Fibroblast of upper back skin (primary cell): ENCODE measurements around the gene AP1S3.
"Not testable (repeated sequence)": the region's sequence is repeated elsewhere in the genome, so short reads cannot be mapped to it uniquely, and the experiment has no call there.

ENCODE experiments used
- DNase-seq: peaks from one replicate; pipeline ENCODE4 v3.0.0-alpha.2; 2013

Gene AP1S3

DNA sequence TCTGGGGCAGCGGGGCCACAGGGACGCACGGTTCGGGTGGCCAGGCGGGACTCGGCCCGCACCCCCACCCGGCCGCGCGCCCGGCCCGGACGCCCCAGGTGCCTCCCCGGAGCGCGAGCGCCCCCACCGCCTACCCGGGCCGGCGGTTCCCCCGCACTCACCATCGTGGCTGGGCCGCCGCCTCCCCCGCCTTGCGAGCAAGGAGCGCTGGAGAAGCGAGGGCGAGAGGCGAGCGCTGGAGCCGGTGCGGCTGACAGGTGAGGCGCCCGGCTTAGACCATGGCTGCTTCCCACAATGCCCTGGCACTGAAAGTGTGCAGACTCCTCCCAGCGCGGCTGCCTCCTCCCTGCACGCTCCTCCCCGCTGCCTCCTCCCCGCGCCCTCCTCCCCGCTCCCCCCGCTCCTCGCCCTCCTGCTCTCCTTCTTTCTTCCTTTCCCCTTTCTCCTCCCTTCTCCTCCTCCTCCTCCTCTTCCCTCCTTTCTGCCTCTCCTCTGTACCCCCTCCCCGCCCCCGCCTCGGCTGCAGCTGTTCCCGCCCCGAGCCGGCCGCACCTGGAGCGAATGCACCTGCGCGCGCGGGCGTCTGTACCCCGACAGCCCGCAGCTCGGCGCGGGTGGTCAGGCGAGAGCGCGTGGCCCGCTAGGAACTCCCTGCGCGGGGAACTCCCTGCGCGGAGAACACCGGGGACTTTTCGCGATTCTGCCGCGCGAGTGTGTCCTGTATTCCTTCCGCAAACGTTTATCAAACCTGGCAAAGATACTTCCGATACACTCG lies at the start of gene AP1S3:
Gene AP1S3, minus strand, starts transcription at position 296 of the 775 bp plus-strand sequence. Its CDS starts 132 bp downstream, at position 164.
- peak; percentile 22 for DNase-seq

- DNase-seq: peak; percentile 20
These were observed 49.7 kb upstream of the AP1S3 start for GRCh38 chr2:223887127-223887526.

- DNase-seq: no peak
These were observed 49.3 kb upstream of the AP1S3 start for GRCh38 chr2:223886726-223887125.

DNA sequence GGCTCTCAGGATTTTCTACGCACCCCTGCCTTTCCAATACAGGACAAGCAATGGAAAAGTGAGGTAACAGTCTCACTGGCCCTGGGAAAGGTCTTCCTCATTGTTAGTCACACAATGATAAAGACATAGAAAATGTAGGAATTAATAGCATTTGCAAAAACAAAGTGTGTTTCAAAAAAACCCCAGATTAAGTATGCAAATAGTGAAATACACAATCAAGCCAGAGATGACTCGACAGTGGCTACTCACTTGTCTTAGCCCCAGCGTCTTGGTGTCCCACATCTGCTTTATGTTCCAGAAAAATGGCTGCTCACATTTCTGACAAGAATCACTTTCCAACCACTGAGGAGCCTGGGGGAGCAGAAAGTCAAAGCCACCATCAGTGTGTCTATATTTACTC lies 47.0 kb upstream of the AP1S3 start:
- peak; percentile 43 for DNase-seq

DNA sequence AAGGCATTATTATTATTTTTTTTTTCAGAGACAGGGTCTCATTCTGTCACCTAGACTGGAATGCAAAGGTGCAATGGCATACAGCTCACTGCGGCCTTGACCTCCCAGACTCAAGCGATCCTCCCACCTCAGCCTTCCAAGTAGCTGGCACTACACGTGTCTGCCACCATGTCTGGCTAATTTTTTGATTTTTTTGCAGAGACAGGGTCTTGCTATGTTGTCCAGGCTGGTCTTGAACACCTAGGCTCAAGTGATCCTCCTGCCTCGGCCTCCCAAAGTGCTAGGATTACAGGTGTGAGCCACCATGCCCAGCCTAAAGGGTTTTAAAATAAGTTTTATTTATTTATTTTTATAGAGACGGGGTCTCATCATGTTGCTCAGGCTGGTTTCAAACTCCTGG lies 45.3 kb upstream of the AP1S3 start:
- no peak for DNase-seq

DNA sequence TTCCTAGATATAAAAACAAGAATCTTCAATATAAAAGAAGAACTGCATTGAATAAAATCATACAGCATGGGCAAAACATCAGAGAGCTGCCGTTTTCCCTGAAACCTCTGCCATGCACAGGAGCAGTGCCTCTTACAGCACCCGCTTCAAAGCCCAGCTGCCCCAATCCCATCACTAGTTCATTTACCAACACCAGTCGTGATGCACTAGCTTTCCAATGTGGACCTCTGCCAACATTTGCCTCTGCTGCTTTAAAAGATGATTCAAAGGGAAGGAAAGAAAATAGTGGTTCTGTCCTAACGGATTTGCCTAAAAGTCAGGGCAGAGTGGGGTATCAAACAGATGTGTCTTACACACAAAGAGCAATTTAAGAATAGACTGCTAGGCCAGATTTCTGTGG lies 43.4 kb upstream of the AP1S3 start:
- DNase-seq: no peak

- no peak for DNase-seq
These were observed 40.5 kb upstream of the AP1S3 start for GRCh38 chr2:223877721-223878410.

- DNase-seq: no peak
These were observed 36.3 kb upstream of the AP1S3 start for GRCh38 chr2:223873672-223874071.

DNA sequence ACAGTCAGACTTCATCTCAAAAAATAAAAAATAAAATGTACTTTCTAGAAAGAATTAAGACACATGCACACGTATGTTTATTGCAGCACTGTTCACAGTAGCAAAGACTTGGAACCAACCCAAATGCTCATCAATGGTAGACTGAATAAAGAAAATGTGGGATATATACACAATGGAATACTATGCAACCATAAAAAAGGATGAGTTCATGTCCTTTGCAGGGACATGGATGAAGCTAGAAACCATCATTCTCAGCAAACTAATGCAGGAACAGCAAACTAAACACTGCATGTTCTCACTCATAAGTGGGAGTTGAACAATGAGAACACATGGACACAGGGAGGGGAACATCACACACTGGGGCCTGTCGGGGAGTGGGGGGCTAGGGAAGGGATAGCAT lies 35.4 kb upstream of the AP1S3 start:
- DNase-seq: not testable (repeated sequence)

DNA sequence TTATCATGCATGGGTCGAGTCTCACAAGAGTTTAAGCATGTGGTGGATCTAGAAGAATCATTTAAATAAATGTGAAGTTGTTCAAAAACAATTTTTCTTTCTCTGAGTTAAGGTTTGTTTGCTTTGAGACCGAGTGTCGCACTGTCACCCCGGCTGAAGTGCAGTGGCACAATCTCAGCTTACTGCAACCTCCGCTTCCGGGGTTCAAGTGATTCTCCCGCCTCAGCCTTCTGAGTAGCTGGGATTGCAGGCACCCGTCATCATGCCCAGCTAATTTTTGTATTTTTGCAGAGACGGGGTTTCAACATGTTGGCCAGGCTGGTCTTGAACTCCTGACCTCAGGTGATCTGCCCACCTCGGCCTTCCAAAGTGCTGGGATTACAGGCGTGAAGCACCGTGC lies 34.3 kb upstream of the AP1S3 start:
- not testable (repeated sequence) for DNase-seq

DNA sequence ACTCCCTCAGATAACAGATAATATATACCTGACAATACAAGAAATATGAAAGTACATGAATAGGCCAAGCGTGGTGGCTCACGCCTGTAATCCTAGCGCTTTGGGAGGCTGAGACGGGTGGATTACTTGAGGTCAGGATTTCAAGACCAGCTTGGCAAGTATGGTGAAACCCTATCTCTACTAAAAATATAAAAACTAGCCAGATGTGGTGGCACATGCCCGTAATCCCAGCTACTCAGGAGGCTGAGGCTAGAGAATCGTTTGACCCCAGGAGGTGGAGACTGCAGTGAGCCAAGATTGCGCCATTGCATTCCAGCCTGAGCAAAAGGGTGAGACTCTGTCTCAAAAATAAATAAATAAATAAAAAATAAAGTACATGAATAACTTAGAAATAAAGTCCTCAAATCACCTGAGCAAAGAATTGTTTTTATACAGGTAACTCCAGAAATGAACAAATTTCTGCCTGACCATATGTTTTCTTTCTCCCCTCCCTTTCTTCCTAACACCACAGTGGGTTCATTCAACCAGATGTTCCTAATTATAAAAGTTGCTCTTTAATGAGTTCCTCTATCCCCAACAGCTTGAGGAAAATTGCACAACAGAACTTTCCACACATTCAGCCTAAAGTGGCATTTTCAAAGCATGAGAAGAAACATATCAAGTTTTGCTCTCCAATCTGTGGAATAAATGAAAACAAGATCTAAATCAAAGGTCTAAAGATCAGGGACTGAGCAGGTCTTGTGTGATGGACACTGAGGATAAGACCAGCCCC lies 33.6 kb upstream of the AP1S3 start:
- DNase-seq: peak; percentile 25

GRCh38 chr2:223868005-223868404 lies 30.6 kb upstream of the AP1S3 start:
- no peak for DNase-seq

- DNase-seq: no peak
These were observed 28.6 kb upstream of the AP1S3 start for GRCh38 chr2:223865907-223866508.

DNA sequence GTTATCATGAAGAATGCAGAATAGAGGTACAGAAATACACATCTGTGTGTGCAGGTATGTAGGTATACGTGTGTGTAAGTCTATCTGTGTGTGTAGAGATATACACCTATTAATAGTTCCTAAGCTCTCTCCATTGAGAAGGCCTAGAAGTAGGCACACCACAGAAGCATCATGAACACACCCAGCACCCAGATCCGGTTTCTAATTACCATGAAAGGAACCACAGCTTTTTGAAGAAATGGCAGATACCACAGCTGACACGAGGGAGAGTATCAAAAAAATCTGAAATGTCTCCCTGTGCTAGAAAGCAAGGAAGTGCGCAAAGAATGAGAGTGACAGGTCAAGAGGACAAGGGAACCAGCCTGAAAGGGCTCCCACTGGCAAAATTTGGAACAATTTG lies 27.7 kb upstream of the AP1S3 start:
- no peak for DNase-seq

DNA sequence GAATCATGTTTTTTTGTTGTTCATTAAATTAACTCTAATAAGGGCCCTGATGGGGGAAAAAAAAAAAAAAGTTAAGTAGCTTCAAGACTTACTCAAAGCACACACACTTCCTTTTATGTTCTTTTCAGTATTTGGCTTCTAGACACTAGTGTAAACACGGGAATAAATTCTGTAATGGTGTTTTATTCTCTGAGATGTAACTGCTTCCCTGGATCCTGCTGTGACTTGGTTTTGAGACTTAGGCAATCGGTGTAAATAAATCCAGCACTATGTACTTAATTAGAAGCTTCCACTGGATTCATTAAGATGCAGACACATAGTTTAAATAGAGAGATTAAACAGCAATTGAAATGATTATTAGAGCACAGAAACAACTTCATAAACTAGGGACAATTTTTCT lies 26.1 kb upstream of the AP1S3 start:
- no peak for DNase-seq

DNA sequence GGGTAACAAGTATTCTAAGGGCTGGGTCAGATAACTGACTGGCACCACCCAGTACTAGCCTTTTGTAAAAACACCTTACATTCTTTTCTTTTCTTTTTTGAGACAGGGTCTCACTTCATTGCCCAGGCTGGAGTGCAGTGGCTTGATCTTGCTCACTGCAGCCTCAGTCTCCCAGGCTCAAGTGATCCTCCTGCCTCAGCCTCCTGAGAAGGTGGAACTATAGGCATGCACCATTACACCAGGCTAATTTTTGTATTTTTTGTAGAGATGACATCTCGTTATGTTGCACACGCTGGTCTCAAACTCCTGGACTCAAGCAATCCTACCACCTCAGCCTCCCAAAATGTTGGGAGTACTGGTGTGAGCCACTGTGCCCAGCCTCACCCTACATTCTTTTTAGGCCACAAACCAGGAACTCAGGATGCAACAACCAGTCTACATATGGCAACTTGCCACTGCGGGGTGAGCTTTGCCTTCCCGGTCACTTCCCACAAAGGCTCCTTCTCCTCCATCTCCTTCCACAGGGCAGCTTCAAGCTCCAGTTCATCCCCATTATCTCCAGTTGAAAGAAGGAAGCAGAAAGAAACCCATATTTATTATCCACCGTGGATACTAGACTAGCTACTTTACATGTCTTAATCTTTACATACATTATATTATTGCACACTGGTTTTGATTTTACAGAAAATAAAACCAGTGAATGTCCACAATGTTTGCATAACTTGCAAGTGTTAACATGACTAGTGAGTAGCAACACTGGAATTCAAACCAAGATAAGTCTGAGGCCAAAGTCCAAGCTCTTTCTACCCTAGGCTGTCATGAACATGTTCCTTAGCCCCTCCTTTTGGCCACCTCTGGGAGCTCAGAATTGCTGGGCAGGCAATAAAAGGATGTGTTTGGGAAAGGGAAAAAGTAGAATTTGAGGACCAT lies 23.7 kb upstream of the AP1S3 start:
- peak; percentile 74 for DNase-seq

DNA sequence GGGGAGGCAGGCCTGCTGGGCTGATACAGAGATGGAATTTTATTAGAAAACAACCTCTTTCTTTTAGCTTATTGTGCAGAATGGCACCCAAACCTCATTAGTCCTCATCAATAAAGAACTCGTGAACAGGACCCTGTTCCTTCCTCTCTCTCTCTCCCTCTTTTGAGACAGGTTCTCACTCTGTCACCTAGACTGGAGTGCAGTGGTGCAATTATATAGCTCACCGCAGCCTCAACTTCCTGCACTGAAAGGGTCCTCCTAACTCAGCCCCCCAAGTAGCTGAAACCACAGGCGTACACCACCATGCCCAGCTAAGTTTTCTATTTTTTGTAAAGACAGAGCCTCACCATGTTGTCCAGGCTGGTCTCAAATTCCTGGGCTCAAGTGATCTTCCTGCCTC lies 21.7 kb upstream of the AP1S3 start:
- no peak for DNase-seq

DNA sequence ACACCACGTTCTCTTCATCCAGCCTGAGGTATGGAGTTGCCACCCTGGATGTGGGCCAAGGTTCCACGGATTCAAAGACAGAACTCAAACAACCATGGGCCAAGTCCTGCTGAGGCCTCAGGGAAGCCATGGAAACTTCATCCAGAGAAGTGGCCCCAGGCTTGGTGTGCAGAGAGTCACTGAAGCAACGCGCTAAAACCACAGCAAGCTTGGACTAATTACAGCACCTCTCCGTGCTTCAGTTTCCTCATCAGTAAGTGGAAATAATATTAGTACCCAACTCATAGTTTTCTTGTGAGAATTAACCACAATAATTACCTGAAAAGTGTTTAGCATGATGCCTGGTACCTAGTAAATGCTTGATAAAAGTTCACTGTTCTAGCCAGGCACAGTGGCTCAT lies 19.2 kb upstream of the AP1S3 start:
- no peak for DNase-seq

DNA sequence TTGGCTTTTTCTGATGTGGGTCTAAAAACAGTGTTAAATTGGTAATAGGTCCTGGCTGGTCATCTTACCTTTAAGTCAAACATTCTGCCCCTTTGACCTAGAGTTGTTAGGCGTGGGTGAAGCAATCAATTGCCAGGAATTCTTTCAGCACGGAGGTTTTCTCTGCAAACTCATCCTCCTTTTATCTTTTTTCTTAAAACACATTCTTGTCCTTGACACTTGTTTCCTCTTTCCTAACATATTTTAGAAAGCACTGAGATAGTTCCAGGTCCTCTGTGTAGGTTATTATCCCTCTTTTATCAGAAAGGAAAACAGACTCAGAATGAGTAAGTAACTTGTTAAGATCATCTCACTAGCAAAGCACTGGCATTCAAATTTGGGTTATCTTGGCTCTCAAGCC lies 18.6 kb upstream of the AP1S3 start:
- DNase-seq: no peak

DNA sequence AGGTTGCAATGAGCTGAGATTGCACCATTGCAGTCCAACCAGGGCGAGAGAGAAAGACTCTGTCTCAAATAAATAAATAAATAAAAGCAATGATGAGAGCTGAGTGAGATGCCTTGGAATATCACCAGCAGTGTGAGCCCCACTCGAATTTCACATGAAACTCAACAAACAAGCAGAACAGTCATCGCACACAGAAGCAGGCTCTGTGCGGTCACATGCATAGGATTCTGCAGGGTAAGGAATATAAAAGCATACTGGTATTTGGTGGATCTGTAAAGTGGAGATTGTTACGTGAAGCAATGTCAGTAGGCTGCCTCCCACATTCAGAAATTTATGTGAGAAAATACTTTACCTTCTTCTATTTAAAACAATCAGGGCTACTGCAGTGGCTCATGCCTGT lies 18.0 kb upstream of the AP1S3 start:
- no peak for DNase-seq

- DNase-seq: no peak
These were observed 17.4 kb upstream of the AP1S3 start for GRCh38 chr2:223854741-223855140.

DNA sequence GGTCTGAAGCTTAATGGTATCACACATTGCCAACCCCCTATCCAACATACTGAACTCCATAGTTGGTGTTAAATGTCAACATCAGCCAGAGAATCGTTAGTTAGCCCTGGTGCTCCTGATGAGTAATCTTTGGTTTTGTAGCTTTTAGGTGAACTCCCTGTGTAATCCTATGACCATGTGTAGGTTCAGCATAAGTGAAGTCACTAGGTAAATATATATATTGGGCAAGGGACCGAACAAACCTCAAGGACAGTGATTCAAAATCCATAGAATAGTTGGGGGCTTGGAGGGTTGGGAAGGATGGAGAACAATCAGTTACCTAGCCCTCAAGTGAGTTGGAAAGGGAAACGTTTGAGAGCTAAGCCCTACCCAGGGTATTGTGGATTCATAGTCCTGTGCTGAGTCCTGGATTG lies 16.0 kb upstream of the AP1S3 start:
- no peak for DNase-seq
